HG02678 (cell line): ENCODE results near the gene NEGR1.

Experiments
- ATAC-seq: cut with Tn5 transposase; IDR thresholded peaks from one replicate; pipeline ENCODE4 v1.9.1; 2021; ENCODE audit warnings: mild to moderate bottlenecking, moderate library complexity; ENCODE audit not compliant: unreplicated experiment

Gene NEGR1

DNA sequence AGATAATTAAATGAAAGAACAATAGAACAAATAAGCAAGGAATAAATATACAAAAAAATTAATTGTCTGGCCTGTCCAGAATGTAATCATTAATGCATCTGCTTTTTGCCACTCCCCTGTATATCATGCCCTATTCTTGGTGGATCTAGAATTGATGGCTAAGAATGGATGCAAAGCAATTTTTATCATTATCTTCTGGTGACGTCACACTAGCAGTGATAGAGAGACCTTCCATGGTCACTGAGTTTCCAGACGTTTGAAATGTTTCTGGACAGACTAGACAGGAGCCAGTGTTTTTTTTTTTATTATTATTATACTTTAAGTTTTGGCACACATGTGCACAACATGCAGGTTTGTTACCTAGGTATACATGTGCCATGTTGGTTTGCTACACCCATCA is 563.0 kb downstream of the NEGR1 start:
- no peak for ATAC-seq

GRCh38 chr1:71717186-71717585 is 565.2 kb downstream of the NEGR1 start:
- ATAC-seq = no peak

DNA sequence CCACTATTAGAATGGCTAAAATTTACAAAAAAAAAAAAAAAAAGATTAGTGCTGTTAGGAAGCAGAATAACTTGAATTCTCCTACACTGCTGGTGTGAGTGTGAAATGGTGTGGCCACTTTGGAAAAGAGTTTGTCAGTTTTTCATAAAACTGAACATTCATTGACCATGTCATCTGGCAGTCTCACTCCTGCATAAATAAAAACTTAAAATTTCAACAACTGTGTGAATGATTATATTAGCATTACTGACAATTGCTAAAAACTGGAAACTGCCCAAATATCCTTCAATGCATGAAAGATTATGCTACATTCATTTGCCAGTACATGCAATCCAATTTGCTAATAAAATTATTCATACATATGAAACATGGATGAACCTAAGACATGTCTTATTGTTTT is 570.9 kb downstream of the NEGR1 start:
- ATAC-seq = no peak

DNA sequence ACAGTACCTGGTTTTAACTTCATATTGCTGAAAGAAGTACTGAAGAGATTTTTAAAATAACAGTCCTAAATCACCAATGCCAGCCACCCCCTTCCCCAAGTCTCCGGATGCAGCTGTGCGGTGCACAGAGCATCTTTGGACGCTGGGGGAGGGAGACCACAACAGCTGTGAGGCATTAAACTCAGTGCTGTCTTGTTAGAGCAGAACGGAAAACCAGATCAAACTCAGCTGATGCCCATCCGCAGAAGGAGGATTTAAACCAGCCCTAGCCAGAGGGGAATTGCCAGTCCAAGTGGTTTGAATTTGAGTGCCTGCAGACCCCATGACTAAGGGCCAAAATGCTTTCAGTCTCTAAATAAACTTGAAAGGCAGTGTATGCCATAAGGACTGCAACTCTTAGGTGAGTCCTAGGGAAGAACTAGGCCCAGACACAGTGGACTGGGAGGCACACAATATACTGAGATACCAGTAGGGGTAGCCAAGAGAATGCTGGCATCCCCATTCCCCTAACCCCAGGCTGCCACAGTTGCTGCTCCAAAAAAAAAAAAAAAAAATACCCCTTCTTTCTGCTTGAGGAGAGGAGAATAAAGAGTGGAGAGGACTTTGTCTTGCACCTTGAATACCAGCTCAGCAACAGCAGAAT is 576.2 kb downstream of the NEGR1 start:
- no peak for ATAC-seq

- no peak for ATAC-seq
These were observed 584.2 kb downstream of the NEGR1 start for GRCh38 chr1:71698186-71698585.

- no peak for ATAC-seq
These were observed 586.5 kb downstream of the NEGR1 start for GRCh38 chr1:71695821-71696220.

- ATAC-seq = no peak
These were observed 587.3 kb downstream of the NEGR1 start for GRCh38 chr1:71695084-71695483.

GRCh38 chr1:71693581-71693980 is 588.8 kb downstream of the NEGR1 start:
- no peak for ATAC-seq

DNA sequence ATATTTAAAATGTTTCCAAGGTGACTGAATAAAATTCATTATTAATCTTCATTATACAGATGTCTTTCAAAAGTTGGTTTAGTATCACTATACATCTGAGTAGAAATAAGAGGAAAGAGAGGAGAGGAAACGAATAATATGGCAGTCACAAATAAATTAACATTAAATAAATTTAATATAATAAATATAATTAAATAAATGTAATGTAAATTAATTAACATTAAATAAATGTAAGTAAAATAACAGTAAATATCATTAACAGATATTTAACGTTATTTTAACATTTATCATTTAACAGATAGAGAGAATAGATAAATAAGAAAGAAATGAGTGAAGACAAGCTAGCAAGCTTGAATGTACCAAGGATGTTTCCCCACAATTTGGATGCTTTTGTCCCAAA is 592.7 kb downstream of the NEGR1 start:
- ATAC-seq = no peak

- ATAC-seq = no peak
These were observed 595.0 kb downstream of the NEGR1 start for GRCh38 chr1:71687376-71687775.

DNA sequence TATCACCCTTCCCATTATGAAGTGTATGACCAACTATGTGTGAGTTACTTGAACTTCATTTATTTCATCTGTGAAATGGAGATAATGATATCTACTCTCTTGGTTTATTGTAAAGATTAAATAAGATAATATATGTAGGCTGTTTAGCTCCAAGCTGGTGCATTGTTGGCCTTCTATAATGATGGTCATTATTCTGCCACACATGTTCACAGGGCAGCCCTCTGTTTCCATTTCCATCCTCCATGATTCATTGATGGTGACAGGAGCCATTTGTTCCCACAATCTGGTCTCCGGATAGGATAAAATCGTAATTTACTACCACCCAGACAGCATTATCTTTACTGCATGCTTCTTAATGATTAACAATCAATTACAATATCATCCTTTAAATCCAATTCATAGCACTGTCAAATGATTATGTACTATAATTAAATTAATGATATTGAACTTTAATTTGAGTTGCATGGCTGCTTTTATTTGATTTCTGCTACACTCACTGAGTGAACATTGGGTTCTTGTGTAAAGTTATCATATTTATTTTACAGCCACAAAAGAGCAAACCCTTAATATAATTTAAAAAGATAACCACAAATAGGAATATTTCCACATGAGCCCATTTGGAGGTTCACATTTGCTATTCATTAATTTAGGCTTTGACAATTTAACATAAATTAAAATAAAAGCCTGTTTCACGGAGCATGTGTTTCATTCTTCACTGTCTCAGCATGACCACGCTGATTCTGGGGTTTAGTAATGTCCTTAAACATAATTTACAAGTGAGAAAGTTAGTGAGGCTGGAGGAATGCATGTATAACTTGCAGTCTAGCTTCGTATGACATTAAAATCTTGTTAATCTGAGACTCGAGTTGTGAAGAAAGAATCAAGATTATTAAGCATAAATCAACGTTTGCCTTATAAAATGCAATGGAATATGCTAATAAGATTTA is 605.1 kb downstream of the NEGR1 start:
- no peak for ATAC-seq

DNA sequence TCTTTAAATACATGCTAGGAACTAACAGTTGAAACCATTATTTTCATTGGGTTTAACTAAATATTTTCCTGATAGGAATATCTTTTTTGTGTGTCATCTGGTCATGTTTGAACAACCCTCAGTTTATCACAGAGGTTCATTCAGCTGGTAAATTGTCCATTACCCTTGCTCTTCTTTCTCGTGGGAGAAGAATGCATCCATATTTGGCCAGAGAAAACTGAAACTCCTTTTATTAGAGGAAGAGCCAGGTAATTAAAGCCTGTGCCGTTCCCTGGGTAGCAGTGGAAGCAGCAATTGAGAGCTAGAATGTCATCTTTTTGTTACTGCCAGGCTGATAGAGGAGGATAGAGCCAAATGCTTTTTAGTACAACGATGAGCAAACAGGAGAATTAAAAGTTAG is 614.3 kb downstream of the NEGR1 start:
- no peak for ATAC-seq

GRCh38 chr1:71667216-71667615 is 615.1 kb downstream of the NEGR1 start:
- no peak for ATAC-seq

- no peak for ATAC-seq
These were observed 615.7 kb downstream of the NEGR1 start for GRCh38 chr1:71666609-71667008.

- ATAC-seq = no peak
These were observed 621.9 kb downstream of the NEGR1 start for GRCh38 chr1:71660411-71660810.

- ATAC-seq = no peak
These were observed 624.3 kb downstream of the NEGR1 start for GRCh38 chr1:71657891-71658679.

GRCh38 chr1:71656902-71657301 is 625.4 kb downstream of the NEGR1 start:
- no peak for ATAC-seq

DNA sequence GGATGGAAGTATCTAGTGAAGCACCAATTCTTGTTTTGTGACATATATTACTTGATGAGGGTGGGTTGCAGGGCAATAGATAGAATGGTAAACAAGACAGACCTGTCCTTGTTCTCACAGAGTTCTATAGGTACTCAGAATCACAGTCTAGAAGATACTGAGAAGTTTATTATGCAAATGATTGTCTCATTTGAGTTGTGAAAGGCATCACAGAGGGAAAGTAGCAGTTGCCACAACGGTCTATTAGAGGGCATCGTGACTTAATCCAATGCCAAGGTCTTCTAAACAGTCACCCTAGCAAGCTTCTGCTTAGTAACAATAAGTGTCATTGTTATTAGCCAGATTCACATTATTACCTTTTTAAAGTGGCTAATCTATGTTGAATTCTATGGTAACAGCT is 626.7 kb downstream of the NEGR1 start:
- no peak for ATAC-seq

- no peak for ATAC-seq
These were observed 628.4 kb downstream of the NEGR1 start for GRCh38 chr1:71653952-71654351.

- ATAC-seq = no peak
These were observed 631.1 kb downstream of the NEGR1 start for GRCh38 chr1:71651214-71651613.

DNA sequence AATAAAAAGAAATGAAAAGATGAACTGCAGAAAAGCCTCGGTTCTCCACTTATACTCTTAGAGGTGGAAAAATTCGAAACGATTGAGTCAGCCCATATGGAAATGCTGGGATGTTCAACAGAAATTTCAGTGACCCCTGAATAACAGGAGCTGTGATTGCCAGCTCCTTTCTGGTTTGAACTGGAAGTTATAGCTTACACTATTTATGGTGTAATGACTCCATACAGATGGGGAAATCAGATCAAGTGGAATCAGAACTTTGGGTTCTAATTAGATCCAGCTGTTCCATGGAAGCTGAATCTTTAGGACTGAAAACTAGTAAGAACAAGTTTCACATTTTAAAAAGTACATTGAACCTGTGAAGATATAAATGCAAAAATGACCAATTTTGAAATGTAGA is 632.2 kb downstream of the NEGR1 start:
- ATAC-seq = no peak

- no peak for ATAC-seq
These were observed 632.7 kb downstream of the NEGR1 start for GRCh38 chr1:71649608-71650007.
